Hepatocyte (in vitro differentiated cells): Measurements from ENCODE around the gene ARHGAP1.

Experiments
- EZH2 ChIP-seq: fragments of 200-600 bp; sonication (generic); IDR thresholded peaks from 2 replicates; pipeline ENCODE4 v1.6.1; 2016; ENCODE audit warnings: antibody characterized with exemption, mild to moderate bottlenecking, borderline replicate concordance
- TF ChIP-seq, protein P1 (sequence below): fragments of 200-600 bp; sonication (generic); IDR thresholded peaks from 2 replicates; pipeline ENCODE4 v1.5.1; 2016; ENCODE audit warnings: antibody characterized with exemption, mild to moderate bottlenecking; ENCODE audit not compliant: poor library complexity

DNA sequence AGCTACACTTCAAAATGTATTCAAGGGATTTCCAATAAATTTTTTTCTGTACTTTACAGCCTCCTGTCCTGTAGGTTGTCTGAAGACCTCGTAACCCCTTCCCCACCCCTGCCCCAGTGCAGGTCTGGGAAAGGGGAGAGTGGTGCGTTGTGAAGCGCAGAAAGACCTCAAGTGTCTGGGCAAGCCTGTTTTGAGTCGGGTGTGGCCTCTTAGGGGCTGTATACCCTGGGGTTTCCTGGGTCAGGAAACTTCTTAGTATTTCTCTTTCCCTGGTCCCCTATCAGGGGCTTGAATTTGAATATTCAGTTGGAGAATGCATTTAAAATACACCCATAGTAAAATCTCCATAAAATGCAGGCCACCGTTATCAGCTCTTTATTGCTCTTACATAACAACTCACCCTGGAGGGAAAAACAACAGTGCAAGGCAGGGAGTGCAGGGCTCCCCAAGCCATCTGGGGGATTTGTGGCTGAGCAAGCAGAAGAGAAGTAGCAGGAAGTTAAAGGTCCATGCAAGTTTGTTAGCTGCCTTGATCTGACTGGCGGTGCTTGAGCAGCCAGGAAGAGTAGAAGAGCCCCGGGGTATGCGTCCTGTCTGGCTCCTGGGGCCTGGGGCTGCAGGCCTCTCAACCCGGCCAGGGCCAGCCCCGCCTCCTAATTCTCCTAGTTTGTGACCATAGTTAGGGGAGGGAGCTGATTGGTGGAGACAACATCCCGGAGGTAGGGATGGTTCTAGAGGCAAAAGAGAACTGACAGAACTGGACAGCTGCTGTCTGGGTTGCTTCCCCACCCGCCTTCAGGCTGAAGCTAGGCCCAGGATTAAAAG is 25.7 kb downstream of the ARHGAP1 start:
- TF ChIP-seq, protein P1, sequence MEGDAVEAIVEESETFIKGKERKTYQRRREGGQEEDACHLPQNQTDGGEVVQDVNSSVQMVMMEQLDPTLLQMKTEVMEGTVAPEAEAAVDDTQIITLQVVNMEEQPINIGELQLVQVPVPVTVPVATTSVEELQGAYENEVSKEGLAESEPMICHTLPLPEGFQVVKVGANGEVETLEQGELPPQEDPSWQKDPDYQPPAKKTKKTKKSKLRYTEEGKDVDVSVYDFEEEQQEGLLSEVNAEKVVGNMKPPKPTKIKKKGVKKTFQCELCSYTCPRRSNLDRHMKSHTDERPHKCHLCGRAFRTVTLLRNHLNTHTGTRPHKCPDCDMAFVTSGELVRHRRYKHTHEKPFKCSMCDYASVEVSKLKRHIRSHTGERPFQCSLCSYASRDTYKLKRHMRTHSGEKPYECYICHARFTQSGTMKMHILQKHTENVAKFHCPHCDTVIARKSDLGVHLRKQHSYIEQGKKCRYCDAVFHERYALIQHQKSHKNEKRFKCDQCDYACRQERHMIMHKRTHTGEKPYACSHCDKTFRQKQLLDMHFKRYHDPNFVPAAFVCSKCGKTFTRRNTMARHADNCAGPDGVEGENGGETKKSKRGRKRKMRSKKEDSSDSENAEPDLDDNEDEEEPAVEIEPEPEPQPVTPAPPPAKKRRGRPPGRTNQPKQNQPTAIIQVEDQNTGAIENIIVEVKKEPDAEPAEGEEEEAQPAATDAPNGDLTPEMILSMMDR: no peak
- no peak for TF ChIP-seq EZH2
